Effector memory CD8-positive, alpha-beta T cell (primary cell): ENCODE data around the gene MPPED2.

Experiments used
- ATAC-seq: fragments of 150-1000 bp; cut with Tn5 transposase; replicated peaks from 2 replicates; pipeline ENCODE4 v1.10.0; 2021; ENCODE audit warnings: mild to moderate bottlenecking, moderate library complexity
- DNase-seq, 3 experiments: peaks; one replicate each; pipeline ENCODE4 v3.0.0; 2021
- H3K27ac Mint-ChIP-seq, 2 donors: one replicate each; pipeline ENCODE4 v1.8.0; 2022; ENCODE audit warnings: mild to moderate bottlenecking in 2 of 2, mixed read lengths in 2 of 2, moderate library complexity in 2 of 2
- H3K27me3 Mint-ChIP-seq, 2 donors: one replicate each; pipeline ENCODE4 v1.8.0; 2022; ENCODE audit warnings: mixed read lengths in 2 of 2
- H3K36me3 Mint-ChIP-seq: one replicate; pipeline ENCODE4 v1.8.0; 2022; ENCODE audit warnings: mild to moderate bottlenecking, moderate library complexity, mixed read lengths; ENCODE audit not compliant: insufficient read depth
- H3K4me1 Mint-ChIP-seq, 2 donors: one replicate each; pipeline ENCODE4 v1.8.0; 2022; ENCODE audit warnings: low read depth in 2 of 2, mixed read lengths in 2 of 2
- H3K4me3 Mint-ChIP-seq, 2 donors: one replicate each; pipeline ENCODE4 v1.8.0; 2022; ENCODE audit warnings: mild to moderate bottlenecking in 2 of 2, mixed read lengths in 2 of 2, moderate library complexity in 2 of 2
- H3K9me3 Mint-ChIP-seq, 2 donors: one replicate each; pipeline ENCODE4 v1.8.0; 2022; ENCODE audit warnings: mixed read lengths in 2 of 2

Gene MPPED2

DNA sequence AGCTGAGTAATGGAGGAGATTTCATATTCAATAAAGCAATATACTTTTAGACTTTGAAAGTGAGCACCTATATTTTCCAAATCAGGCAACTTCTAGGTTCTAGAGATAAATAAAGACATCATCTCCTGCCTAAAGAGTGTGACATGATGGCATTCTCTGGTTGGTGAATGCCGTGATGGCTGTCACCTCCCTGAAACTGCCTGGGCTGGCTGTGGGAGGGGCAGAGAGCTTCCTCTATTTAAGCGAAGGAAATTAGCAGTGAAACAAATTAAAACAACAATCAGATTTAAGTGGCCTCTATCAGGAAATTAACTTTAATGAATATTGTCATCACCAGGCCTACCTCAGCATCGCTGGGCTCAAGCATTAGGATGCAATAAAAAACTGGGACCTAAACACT is 149.4 kb downstream of the MPPED2 start:
- H3K27ac Mint-ChIP-seq: no peak overlapping the region
- H3K4me3 Mint-ChIP-seq: no peak overlapping the region
- no peaks in the 10 kb centered on the region for H3K4me1 Mint-ChIP-seq
- H3K27me3 Mint-ChIP-seq: no peaks in the 10 kb centered on the region
- ATAC-seq: no peak
- peaks cover 0 to 6% of the 10 kb centered on the region in 2 donors for H3K9me3 Mint-ChIP-seq
- H3K36me3 Mint-ChIP-seq: no peaks in the 10 kb centered on the region
- DNase-seq: no peak

DNA sequence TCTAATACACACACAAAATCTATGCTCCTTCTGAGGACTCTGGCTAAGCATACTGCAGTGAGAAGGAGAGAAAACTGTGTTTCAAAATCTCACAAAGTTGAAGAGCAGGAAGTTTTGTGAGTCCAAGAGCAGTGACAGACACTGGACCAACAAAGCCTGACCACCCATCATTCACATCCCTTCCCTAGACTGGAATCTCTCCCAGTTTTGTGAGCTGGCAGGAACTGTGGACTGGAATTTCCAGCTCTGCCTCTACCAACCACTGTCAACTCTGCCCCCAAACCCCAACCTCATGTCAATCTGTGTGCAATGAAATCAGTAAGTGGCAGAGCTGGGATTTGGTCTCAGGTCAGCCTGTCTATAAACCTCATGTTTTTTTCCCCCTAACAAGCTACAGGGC is 150.7 kb downstream of the MPPED2 start:
- no peak overlapping the region for H3K4me3 Mint-ChIP-seq
- no peaks in the 10 kb centered on the region for H3K4me1 Mint-ChIP-seq
- DNase-seq (no peak), ATAC-seq (no peak)
- no peak overlapping the region for H3K27ac Mint-ChIP-seq
- no peaks in the 10 kb centered on the region for H3K27me3 Mint-ChIP-seq
- no peaks in the 10 kb centered on the region for H3K36me3 Mint-ChIP-seq
- H3K9me3 Mint-ChIP-seq: peaks cover 0 to 6% of the 10 kb centered on the region in 2 donors

DNA sequence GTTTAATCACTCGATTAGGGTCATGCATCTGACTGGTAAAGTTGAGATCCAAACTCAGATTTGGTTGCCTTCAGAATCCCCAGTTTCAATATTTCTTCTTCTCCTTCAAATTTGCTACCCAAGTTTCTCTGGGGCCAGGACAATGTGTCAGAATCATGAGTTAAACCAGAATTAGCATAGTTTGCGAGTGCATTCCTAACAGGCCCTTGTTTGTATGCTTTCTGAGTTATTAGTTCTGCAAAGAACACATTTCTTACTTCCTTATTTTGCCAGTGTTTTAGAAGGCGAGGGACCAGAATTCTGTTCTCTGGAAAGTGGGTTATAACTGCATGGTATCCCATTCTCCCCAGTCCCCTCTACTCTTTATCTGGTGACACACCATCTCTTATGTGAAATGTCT is 151.3 kb downstream of the MPPED2 start:
- ATAC-seq: no peak
- no peak for DNase-seq
- Mint-ChIP-seq H3K4me1 (no peaks in the 10 kb centered on the region), H3K9me3 (peaks cover 0 to 6% of the 10 kb centered on the region in 2 donors), H3K27ac (no peak overlapping the region), H3K4me3 (no peak overlapping the region), H3K27me3 (peaks cover under 1 to 3% of the 10 kb centered on the region in 2 donors), H3K36me3 (no peaks in the 10 kb centered on the region)

DNA sequence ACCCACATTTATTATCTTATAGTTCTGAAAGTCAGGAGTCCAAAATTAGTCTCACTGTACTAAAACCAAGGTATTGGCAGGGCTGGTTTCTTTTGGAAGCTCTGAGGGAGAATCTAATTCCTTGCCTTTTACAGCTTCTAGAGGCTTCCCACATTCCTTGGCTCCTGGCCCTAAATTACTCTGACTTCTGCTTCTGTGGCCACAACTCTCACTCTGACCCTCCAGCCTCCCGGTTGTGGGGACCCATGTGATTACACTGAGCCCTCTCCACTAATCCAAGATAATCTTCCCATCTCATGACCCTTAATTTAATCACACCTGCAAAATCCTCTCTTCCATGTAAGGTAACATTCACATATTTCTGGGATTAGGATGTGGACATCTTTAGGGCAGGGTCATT is 152.3 kb downstream of the MPPED2 start:
- no peak overlapping the region for H3K27ac Mint-ChIP-seq
- ATAC-seq (no peak), DNase-seq (no peak)
- H3K9me3 Mint-ChIP-seq: peaks cover 0 to 5% of the 10 kb centered on the region in 2 donors
- H3K27me3 Mint-ChIP-seq: peaks cover 7 to 13% of the 10 kb centered on the region in 2 donors
- no peaks in the 10 kb centered on the region for H3K36me3 Mint-ChIP-seq
- no peak overlapping the region for H3K4me3 Mint-ChIP-seq
- H3K4me1 Mint-ChIP-seq: no peaks in the 10 kb centered on the region

DNA sequence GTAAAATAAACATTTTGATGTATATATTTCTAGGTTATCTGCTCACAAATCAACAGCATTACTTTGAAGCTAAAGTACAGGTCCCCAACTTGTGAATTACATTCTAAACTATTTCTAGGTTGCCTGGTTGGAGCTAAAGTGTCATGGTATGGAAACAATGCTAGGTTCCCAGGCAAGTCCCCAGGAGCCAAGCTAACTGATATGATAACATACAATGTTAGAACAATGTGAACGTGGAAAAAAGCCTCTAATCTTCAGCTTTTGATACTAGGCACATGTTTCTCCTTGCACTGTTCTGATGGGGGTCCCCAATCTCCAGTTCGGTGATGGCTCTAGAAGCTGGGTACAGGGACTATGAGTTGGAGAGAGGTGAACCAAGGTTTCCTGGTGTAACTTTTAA is 153.4 kb downstream of the MPPED2 start:
- no peak for ATAC-seq
- no peak overlapping the region for H3K27ac Mint-ChIP-seq
- peaks cover 7 to 14% of the 10 kb centered on the region in 2 donors for H3K27me3 Mint-ChIP-seq
- no peak overlapping the region for H3K4me3 Mint-ChIP-seq
- no peaks in the 10 kb centered on the region for H3K4me1 Mint-ChIP-seq
- H3K36me3 Mint-ChIP-seq: no peaks in the 10 kb centered on the region
- peaks cover 0 to 2% of the 10 kb centered on the region in 2 donors for H3K9me3 Mint-ChIP-seq
- no peak for DNase-seq

DNA sequence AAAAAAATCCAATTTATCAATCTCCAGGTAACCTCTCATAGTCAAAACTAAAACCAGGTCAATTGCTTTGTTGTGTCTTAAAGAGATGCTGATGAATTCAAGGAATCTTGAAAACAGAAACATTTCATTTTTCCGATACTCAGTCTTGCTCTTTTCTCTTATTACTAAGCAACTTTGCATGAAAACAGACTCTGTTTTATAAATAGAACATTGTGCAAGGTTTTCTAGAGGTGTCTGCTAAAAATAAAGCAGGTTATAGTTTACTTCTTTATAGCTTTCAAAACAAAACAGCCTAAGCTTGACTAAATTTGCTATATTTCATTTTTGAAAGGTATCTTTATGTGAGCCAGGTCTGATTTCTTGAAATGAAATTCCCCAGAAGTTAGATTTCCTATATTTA is 154.0 kb downstream of the MPPED2 start:
- H3K4me1 Mint-ChIP-seq: no peaks in the 10 kb centered on the region
- DNase-seq (no peak), ATAC-seq (no peak)
- no peak overlapping the region for H3K27ac Mint-ChIP-seq
- H3K9me3 Mint-ChIP-seq: no peaks in the 10 kb centered on the region
- no peaks in the 10 kb centered on the region for H3K36me3 Mint-ChIP-seq
- no peak overlapping the region for H3K4me3 Mint-ChIP-seq
- peaks cover 7 to 14% of the 10 kb centered on the region in 2 donors for H3K27me3 Mint-ChIP-seq

DNA sequence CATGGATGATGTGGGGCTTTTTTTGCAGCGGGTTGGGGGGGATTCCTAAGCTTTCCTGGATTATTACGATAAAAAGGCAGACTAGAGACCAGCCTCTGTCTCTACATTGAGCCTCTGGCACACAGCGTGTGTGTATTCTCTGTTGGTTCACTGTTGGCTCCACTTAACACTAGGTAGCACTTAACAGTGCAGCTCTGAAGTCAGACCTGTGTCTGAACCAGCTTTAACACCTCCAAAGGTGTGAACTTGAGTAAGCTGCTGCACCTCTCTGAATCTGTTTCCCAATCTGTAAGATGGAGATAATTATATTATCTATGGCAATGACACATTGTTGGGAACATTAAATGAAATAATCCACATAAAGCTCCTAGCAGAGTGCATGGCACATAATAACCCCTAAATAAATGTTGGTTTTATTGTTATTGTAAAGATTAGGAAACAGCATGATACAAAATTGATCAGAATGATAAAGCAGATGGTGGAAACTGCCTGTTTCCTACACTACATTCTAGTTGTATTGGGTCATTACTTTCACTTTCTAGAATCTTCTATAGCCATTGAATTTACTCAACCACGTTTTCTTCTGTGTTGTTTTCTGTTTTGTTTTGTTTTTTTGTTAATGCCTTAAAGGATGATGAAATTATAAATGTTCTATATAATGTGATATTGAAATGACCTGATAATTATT is 154.9 kb downstream of the MPPED2 start:
- H3K36me3 Mint-ChIP-seq: no peaks in the 10 kb centered on the region
- H3K4me1 Mint-ChIP-seq: no peaks in the 10 kb centered on the region
- no peak overlapping the region for H3K4me3 Mint-ChIP-seq
- no peak overlapping the region for H3K27ac Mint-ChIP-seq
- peaks cover 7 to 14% of the 10 kb centered on the region in 2 donors for H3K27me3 Mint-ChIP-seq
- ATAC-seq (peak; percentile 68), DNase-seq (no peak)
- H3K9me3 Mint-ChIP-seq: no peaks in the 10 kb centered on the region

DNA sequence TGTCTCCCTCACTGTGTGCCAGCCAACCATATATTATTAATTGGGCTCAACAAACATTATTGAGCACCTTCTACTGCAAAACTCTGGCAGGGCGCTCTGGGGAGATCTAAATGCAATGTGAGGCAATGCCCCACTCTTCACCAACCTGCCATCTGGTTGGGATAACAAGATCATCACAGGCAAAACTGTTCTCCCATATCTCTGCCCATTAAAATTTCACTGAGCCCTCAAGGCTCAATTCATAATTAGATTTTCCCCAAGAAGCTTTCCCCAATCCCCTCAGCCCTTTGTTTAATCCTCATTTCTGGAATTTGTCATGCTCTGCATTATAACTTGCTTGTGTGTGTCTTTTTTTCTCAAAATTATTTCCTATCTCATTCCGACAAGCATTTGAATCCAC is 156.6 kb downstream of the MPPED2 start:
- H3K27ac Mint-ChIP-seq: no peak overlapping the region
- H3K4me3 Mint-ChIP-seq: no peak overlapping the region
- H3K9me3 Mint-ChIP-seq: no peaks in the 10 kb centered on the region
- ATAC-seq: no peak
- no peak for DNase-seq
- H3K36me3 Mint-ChIP-seq: no peaks in the 10 kb centered on the region
- peaks cover 7 to 14% of the 10 kb centered on the region in 2 donors for H3K27me3 Mint-ChIP-seq
- H3K4me1 Mint-ChIP-seq: no peaks in the 10 kb centered on the region

DNA sequence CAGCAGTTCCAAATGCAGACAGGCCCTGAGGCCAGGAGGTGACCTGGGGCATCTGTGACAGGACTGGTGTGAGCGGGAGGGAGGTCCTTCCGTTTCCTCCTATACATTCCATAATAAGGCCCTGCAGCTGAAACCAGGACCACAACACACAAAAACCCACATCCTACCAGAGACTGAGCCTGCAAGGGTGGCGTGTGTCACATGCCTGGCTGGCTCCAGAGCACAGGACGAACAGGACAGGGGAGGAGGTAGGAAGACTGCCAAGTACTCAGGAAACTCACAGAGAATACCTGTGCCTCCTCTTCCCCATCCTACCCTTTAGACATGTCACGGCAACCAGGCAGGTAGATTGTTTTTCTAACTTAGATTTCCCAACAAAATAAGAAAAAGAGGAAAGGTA is 159.4 kb downstream of the MPPED2 start:
- DNase-seq (no peak), ATAC-seq (no peak)
- Mint-ChIP-seq H3K9me3 (no peaks in the 10 kb centered on the region), H3K4me3 (no peak overlapping the region), H3K27me3 (peaks cover 7 to 14% of the 10 kb centered on the region in 2 donors), H3K4me1 (no peaks in the 10 kb centered on the region), H3K36me3 (peaks cover 3% of the 10 kb centered on the region), H3K27ac (no peak overlapping the region)

DNA sequence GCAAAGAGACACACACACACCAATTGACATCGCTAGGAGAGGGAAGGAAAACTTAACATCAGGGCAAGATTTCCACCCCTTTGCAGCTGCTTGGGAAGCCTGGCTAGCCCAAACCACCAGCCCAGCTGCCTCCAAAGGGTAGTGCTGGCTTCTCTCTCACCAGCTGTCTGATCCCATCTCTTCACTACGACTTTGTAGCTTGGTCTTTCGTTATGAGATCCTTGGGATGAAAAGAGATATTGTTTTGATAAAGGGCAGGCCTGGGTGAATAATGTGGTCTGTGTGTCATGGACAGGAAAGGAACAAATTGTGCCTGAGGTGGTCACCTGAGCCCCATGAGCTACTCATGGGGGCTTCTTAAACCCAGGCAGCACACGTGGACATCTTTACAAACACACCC is 161.3 kb downstream of the MPPED2 start:
- H3K4me1 Mint-ChIP-seq: no peaks in the 10 kb centered on the region
- ATAC-seq: no peak

DNA sequence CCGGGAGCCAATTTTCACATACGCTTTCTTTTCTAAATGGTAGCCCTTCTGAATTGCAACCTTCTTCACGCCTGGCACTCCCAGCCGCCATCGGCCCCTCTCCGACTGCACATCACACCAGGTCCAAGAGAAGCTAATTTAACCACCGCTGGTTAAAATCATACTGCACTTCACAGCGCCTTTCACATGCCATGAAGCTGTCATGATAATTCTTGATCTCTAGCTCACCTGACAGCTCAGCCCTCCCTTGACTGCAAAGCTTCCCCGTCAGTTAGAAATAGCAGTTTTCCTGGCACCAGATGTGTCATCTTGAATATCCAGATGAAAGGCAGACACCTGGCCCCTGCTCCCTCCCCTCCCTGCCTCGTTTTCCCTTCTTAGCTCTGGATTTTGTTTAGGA is 161.8 kb downstream of the MPPED2 start:
- no peak for ATAC-seq
- no peak for DNase-seq
- Mint-ChIP-seq H3K27ac (no peak overlapping the region), H3K4me1 (no peaks in the 10 kb centered on the region), H3K36me3 (peaks cover 3% of the 10 kb centered on the region), H3K4me3 (no peak overlapping the region), H3K27me3 (peaks cover 5 to 6% of the 10 kb centered on the region in 2 donors), H3K9me3 (no peaks in the 10 kb centered on the region)

More for the DNA sequence above, 161.3 kb downstream of the MPPED2 start:
- DNase-seq: no peak
- Mint-ChIP-seq H3K27ac (no peak overlapping the region), H3K27me3 (peaks cover 9 to 11% of the 10 kb centered on the region in 2 donors), H3K4me3 (no peak overlapping the region), H3K9me3 (no peaks in the 10 kb centered on the region), H3K36me3 (peaks cover 3% of the 10 kb centered on the region)

DNA sequence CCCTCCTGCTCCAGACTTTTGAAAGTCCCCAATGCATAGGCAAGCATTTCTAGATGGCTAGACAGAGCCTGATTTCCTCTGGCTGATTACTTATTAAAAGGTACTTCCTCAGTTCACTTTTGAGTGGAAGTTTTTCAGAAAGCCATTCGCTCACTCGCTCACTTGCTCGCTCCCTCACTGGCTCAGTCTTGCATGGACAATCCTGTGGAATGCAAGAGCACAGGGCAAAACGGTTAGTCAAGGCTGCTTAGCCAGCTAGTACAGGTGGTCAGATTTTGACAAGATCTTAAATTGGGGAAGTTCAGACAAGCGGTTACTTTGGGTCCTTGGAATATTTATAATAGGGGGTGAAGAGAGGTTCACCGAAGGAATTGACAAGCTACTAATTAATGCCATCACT is 162.3 kb downstream of the MPPED2 start:
- DNase-seq: no peak
- H3K27me3 Mint-ChIP-seq: peaks cover 1 to 4% of the 10 kb centered on the region in 2 donors
- no peaks in the 10 kb centered on the region for H3K4me1 Mint-ChIP-seq
- no peak overlapping the region for H3K4me3 Mint-ChIP-seq
- H3K27ac Mint-ChIP-seq: no peak overlapping the region
- no peak for ATAC-seq
- H3K9me3 Mint-ChIP-seq: no peaks in the 10 kb centered on the region
- peaks cover 3% of the 10 kb centered on the region for H3K36me3 Mint-ChIP-seq

DNA sequence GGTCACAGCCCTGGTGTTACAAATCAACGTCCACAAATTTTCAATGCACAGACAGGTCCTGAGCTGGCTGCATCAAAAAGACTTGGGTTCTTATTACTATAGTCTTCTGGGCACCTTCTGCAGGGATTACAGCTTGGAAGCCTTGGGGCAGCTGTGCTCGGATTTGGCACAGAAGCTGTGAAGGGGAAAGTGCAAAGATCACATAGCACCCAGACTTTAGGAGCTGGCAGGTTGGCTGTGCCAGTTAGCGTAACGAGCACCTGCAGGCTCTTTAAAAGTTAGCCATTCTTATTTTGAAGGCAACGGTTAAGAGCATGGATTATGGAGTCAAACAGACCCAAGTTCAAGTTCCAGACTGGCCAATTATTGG is 162.9 kb downstream of the MPPED2 start:
- ATAC-seq (no peak), DNase-seq (no peak)
- no peaks in the 10 kb centered on the region for H3K9me3 Mint-ChIP-seq
- H3K4me1 Mint-ChIP-seq: no peaks in the 10 kb centered on the region
- no peak overlapping the region for H3K27ac Mint-ChIP-seq
- H3K27me3 Mint-ChIP-seq: peaks cover 0 to 4% of the 10 kb centered on the region in 2 donors
- H3K36me3 Mint-ChIP-seq: peaks cover 3% of the 10 kb centered on the region
- no peak overlapping the region for H3K4me3 Mint-ChIP-seq

DNA sequence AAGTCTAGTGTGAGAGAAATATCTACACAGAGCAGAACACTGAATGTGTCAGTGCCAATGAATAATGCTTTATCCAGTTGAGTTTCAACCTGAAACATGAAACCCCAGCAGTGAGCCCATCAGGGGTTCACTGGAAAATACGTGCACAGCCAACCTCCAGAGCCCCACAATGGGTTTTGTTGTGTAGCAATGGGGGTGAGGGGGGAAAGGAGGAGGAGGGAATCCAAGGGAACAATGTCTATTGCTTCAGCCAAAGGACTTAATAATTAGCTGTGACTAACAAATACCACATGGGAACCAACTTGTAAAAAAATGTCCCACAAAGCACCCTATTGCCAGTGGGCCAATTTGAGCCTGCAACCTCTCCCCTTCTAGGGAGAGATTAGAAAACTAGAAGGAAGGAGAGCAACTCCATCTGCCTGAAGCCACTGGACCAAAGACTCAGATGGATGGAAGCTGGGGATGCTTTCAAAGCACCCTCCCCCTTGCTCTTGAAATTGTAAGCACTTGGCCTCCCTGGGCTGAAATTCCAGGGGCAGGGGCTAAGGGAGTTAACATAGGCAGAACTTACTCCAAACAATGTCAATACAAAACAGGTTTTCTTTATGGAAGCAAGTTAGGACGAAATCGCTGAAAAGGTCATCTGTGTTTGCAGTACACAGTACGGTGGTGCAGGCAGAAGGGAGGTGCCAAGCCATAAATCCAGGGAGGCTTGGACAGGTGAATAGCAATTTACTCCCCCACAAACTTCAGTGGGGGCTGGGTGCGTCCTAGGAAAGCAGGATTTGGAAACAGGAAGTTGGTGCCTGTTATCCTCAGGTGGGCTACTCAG is 163.5 kb downstream of the MPPED2 start:
- Mint-ChIP-seq H3K4me3 (no peak overlapping the region), H3K9me3 (no peaks in the 10 kb centered on the region), H3K36me3 (peaks cover 3% of the 10 kb centered on the region), H3K27me3 (peaks cover 0 to 4% of the 10 kb centered on the region in 2 donors), H3K4me1 (no peaks in the 10 kb centered on the region), H3K27ac (no peak overlapping the region)
- DNase-seq (no peak), ATAC-seq (no peak)
